Measurements from ENCODE around the gene FBXO42. TPM values are rescaled to one million over a fixed set of nuclear protein-coding genes. Genes with fewer than 3 reads are reported as not detected.

The FBXO42 gene
- total and polyA plus RNA-seq, 2 of the 8 experiments (the other 6 are each of a cell fraction or from before 2014, with no cell fraction given), result 15.1 to 17.0 TPM

DNA sequence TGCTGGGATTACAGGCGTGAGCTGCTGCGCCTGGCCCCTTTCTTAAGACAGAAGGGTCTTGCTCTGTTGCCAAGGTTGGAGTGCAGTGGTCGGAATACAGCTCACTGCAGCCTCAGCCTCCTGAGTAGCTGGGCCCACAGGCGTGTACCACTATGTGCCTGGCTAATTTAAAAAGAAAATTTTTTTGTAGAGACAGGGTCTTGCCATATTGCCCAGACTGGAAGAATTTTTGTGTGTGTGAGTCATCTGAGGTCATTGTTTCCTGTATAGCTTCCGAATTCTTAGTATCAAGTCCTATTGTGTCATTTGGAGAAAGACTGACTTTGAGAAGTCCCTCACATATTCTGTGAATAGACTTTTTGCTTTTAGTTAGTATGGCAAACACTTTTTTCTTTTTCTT is 19.4 kb upstream of the FBXO42 start:
- Histone ChIP-seq H3K23me2 (ENCODE audit: low read depth, low read length) (peaks cover 5% of the 10 kb centered on the region; the same call in 1 of the 2 replicates), H3K79me2 (ENCODE audit: control insufficient read depth in 1 of 2, insufficient read depth in 2 of 2, low read length in 2 of 2) (peaks cover 43 to 87% of the 10 kb centered on the region in 2 experiments), H2AK5ac (ENCODE audit: low read depth, low read length) (no peak overlapping the region), H3K4me2 (ENCODE audit: insufficient read depth in 1 of 2, low read depth in 2 of 2, low read length in 2 of 2) (no peak overlapping the region), H3K23ac (ENCODE audit: insufficient read length) (no peak overlapping the region), H3K9me3 (ENCODE audit: insufficient read depth in 2 of 2, low read depth in 1 of 2, low read length in 1 of 2) (no peaks in the 10 kb centered on the region), H4K91ac (replicated peaks; ENCODE audit: insufficient read length, low read length) (no peak overlapping the region), H3K9ac (replicated peaks in 1 of 4; ENCODE audit: extremely low read depth in 1 of 4, low read depth in 3 of 4, low read length in 3 of 4) (no peak overlapping the region), H2BK20ac (ENCODE audit: low read length) (no peak overlapping the region), H3K4me3 (ENCODE audit: extremely low read depth in 1 of 4, insufficient read depth in 2 of 4, low read depth in 3 of 4, low read length in 4 of 4) (no peak overlapping the region), H3K27me3 (replicated peaks in 1 of 4; ENCODE audit: control insufficient read depth in 3 of 4, extremely low read depth in 1 of 4, insufficient read depth in 3 of 4, low read length in 3 of 4) (no peaks in the 10 kb centered on the region), H3K56ac (replicated peaks; ENCODE audit: insufficient read length, low read depth, low read length) (no peak overlapping the region), H2AFZ (ENCODE audit: low read length) (no peak overlapping the region), H3K14ac (ENCODE audit: insufficient read length) (no peak overlapping the region), H4K8ac (ENCODE audit: extremely low read depth, insufficient read depth, low read length) (no peak overlapping the region), H3K79me1 (ENCODE audit: low read depth, low read length) (peaks cover 6% of the 10 kb centered on the region; the same call in 1 of the 2 replicates), H3K36me3 (ENCODE audit: control insufficient read depth in 2 of 4, insufficient read depth in 4 of 4, low read length in 3 of 4) (peaks cover 0 to 2% (median 0%) of the 10 kb centered on the region in 4 experiments; a peak in 1 of 8 replicates), H3K27ac (ENCODE audit: low read depth, low read length) (no peak overlapping the region), H3K18ac (ENCODE audit: extremely low read depth, low read length) (no peak overlapping the region), H4K20me1 (replicated peaks in 1 of 2; ENCODE audit: control insufficient read depth in 1 of 2, insufficient read depth in 2 of 2, low read length in 2 of 2) (peaks cover 17 to 27% of the 10 kb centered on the region in 2 experiments), H2BK15ac (ENCODE audit: low read length) (no peak overlapping the region), H4K5ac (ENCODE audit: insufficient read length, low read depth, low read length) (no peak overlapping the region), H2BK120ac (replicated peaks; ENCODE audit: low read depth, low read length) (no peak overlapping the region), H3K4ac (replicated peaks; ENCODE audit: insufficient read length, low read depth, low read length) (no peak overlapping the region), H2BK12ac (ENCODE audit: low read depth, low read length) (no peak overlapping the region), H2BK5ac (ENCODE audit: low read depth, low read length) (no peak overlapping the region), H3K4me1 (replicated peaks in 1 of 4; ENCODE audit: control insufficient read depth in 3 of 4, insufficient read depth in 4 of 4, low read length in 3 of 4) (peaks cover under 1 to 11% (median 6%) of the 10 kb centered on the region in 4 experiments; a peak in 5 of 7 replicates)
- DNase-seq (ENCODE audit: low read depth in 1 of 2, low spot score in 2 of 2) (no peak), FAIRE-seq (no peak)
- ChIA-PET CTCF (ENCODE audit: partially characterized antibody) (interaction anchor here (1.5 kb wide), 1 partner anchor 9 kb away, joined by 4 read pairs; no protein-coding TSS in a partner anchor), POLR2A (ENCODE audit: partially characterized antibody) (interaction anchor here (0.8 to 1.3 kb wide), 3 partner anchors 8 to 300 kb away, joined by 3 to 4 read pairs (median 3); no protein-coding TSS in a partner anchor)
- 95% methylated on average over 5 of the region's 5 CpGs; no CpG with 5 or more reads in 1 of the 2 experiments for WGBS, 2 experiments (ENCODE audit: extremely low coverage in 1 of 2, insufficient coverage in 1 of 2, insufficient read length in 1 of 2, insufficient replicate concordance in 2 of 2, low coverage in 1 of 2, low lambda C conversion rate in 2 of 2, missing lambda C conversion rate in 1 of 2)
- no peak for TF ChIP-seq BACH1 (IDR thresholded peaks at IDR 0.05; ENCODE audit: low read length)
- TF ChIP-seq BCL11A (IDR thresholded peaks at IDR 0.05; ENCODE audit: low read depth in 2 of 2, low read length in 2 of 2), result no peak
- no peak for TF ChIP-seq ZNF274 (IDR thresholded peaks at IDR 0.05; ENCODE audit: borderline replicate concordance, extremely low read depth, low read length)
- TF ChIP-seq SP4 (IDR thresholded peaks at IDR 0.05; ENCODE audit: low read length), result no peak
- TF ChIP-seq KDM1A (IDR thresholded peaks at IDR 0.05; ENCODE audit: borderline replicate concordance, low read length), result no peak
- no peak for TF ChIP-seq CREB1 (IDR thresholded peaks at IDR 0.05)
- no peak for TF ChIP-seq POLR2AphosphoS5 (IDR thresholded peaks at IDR 0.05; ENCODE audit: low read depth, low read length)
- TF ChIP-seq YY1 (IDR thresholded peaks at IDR 0.05; ENCODE audit: low read depth, low read length), result no peak
- TF ChIP-seq RNF2 (IDR thresholded peaks at IDR 0.05; ENCODE audit: borderline replicate concordance, low read depth, low read length, missing control alignments, poor library complexity, severe bottlenecking), result no peak
- TF ChIP-seq MAFK (IDR thresholded peaks at IDR 0.05; ENCODE audit: low read depth, low read length), result no peak
- no peak for TF ChIP-seq SIN3A (conservative IDR thresholded peaks at IDR 0.05 in 1 of 2, IDR thresholded peaks at IDR 0.05 in 1 of 2; ENCODE audit: low read depth in 1 of 2, low read length in 2 of 2)
- no peak for TF ChIP-seq SP2 (IDR thresholded peaks at IDR 0.05; ENCODE audit: low read length)
- TF ChIP-seq CHD2 (IDR thresholded peaks at IDR 0.05; ENCODE audit: low read length), result no peak
- no peak for TF ChIP-seq TCF12 (IDR thresholded peaks at IDR 0.05; ENCODE audit: low read depth, low read length)
- no peak for TF ChIP-seq CTBP2 (IDR thresholded peaks at IDR 0.05; ENCODE audit: borderline replicate concordance, insufficient read depth, insufficient read length, low read length)
